Activated CD4-positive, CD25-positive, alpha-beta regulatory T cell treated with anti-CD3 and anti-CD28 coated beads, Interleukin-2, amount 50 U/mL, for 24 hours (primary cell): ENCODE measurements around the gene TLK2.
"Not testable (repeated sequence)": the region's sequence is repeated elsewhere in the genome, so short reads cannot be mapped to it uniquely, and the experiment has no call there.

Experiments
- ATAC-seq, 2 donors: fragments of 150-1000 bp; cut with Tn5 transposase; one replicate each; pipeline ENCODE4 v1.10.0; 2021; ENCODE audit warnings: mild to moderate bottlenecking in 1 of 2, moderate library complexity in 1 of 2

The TLK2 gene

DNA sequence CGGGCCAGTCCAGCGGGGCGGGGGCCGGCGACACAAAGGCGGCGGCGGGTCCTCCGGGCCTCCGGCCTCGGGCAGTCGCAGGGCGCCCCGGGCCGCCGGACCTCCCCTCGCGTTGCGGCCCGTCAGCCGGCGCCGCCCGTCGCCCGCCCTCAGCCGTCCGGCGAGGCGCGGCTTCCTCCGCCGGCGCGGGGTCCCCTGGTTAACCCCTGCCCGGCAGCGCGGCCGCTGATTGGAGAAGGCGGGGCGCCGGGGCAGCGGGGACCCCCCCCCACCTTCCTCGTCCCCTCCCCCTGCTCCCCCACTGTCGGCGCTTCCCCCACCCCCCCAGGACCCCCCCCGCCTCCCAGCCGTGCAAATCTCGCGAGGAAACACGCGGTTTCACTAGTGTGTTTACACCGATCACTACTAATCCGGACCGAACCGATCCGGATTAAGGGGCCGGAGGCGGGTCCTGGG is at the start of gene TLK2:
Gene TLK2, plus strand, starts transcription at position 402 of the 456 bp plus-strand sequence. CDS start 2,301 bp downstream, outside the sequence.
- peak; percentile 83 for ATAC-seq

DNA sequence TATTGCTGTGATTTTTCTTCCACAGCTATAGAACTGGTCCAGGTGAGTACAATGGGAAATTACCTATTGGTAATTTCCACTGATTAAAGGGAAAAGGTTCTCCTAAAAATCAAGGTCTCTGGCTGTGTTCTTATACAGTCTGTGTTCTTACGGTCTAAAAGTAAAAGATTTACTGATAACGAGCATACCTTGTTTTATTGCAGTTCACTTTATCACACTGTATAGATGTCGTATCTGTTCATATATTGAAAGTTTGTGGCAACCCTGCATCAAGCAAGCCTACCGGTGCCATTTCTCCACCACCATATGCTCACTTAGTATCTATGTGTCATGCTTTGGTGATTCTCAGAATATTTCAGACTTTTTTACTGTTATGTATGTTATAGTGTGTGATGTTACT is 43.4 kb upstream of the TLK2 start:
- not testable (repeated sequence) for ATAC-seq

GRCh38 chr17:62441181-62441580 is 37.4 kb upstream of the TLK2 start:
- ATAC-seq, result not testable (repeated sequence)

GRCh38 chr17:62444063-62444462 is 34.6 kb upstream of the TLK2 start:
- no peak for ATAC-seq

DNA sequence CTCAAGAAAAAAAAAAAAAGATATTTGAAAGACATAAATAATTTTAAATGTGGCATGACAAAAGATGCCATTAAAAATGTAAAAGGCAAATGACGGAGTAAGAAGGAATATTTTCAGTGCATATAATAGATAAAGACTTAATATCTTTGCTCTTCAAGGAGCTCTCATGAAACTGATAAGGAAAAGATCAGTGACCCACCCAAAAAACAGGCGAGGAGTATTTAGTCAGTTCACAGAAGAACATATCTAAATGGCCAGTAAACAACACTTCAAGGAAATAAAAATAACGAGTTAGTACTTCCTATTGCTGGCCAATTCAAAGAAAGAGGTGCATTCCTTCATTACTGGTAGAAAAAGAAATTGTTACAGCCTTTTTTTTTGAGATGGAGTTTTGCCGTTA is 32.8 kb upstream of the TLK2 start:
- not testable (repeated sequence) for ATAC-seq

GRCh38 chr17:62452195-62452594 is 26.4 kb upstream of the TLK2 start:
- ATAC-seq, result not testable (repeated sequence)

DNA sequence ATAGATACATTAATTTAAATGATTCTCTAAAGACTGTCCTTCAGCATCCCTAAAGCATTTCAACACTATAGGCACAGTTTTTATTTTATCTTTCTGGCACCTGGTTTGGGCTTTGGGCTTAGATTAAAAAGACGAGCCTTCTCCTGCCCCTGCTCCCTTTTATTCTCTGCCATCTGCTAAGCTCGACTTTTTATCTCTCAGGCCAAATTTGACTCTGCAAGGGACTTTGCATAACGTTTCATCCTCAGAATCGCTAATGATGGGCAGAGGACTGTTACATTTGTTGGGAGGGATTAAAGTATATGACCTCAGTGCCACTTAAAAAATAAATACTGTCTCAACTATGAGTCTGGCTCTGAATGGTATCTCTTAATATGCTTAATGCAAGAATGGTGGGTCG is 25.6 kb upstream of the TLK2 start:
- not testable (repeated sequence) for ATAC-seq

DNA sequence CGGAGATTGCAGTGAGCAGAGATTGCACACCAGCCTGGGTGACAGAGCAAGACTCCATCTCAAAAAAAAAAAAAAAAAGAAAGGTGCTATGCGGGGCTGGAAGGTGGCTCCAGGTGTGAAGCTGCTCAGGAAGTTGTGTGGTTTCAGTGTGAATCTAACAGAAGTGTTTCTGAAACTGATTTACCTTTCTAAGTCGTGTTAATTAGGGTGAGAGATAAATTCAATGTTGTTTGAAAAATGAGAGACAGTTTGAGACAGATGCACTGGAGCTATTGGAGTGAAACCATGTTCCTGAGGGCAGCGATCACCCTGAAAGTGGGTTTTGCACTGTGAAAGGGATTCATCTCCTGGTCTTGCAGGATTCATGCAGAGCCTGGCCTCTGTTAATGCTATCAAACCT is 25.0 kb upstream of the TLK2 start:
- ATAC-seq, result not testable (repeated sequence)

DNA sequence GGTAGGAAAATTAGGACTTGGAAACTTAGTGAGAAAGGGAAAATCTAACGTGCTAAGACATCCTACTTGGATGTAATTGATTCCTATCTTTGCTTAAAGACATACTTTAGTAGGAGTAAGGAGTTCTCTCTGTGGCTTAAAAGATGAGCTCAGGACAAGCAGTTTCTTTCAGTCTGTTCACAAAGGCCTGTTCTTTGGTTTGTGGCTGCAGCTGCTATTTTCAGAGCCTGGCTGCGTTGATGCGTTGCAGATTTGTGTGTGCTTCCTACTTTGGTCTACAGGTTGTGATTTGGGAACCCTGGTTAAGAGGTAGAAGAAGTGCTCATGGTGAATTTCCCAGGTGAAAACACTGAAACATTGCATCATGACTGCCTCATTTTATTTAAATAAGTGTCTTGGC is 24.5 kb upstream of the TLK2 start:
- ATAC-seq, result not testable (repeated sequence)

DNA sequence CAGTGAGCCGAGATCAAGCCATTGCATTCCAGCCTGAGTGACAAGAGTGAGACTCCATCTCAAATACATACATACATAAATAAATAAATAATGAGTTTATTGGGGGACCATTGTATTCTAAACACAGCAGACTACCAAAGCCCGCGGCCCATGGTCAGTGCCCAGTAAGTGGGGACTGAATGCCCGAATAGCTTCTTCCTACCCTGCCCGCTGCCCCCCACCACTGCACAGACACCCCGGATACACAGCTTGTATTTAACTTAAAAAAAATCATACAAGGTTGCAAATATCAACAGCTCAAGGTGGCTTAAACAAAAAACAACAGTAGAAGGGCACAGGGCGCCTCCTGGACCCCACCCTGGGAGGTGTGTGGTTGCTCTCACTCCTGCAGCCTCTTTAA is 22.6 kb upstream of the TLK2 start:
- ATAC-seq, result no peak

- not testable (repeated sequence) for ATAC-seq
These were observed 20.1 kb upstream of the TLK2 start for GRCh38 chr17:62458483-62458882.

DNA sequence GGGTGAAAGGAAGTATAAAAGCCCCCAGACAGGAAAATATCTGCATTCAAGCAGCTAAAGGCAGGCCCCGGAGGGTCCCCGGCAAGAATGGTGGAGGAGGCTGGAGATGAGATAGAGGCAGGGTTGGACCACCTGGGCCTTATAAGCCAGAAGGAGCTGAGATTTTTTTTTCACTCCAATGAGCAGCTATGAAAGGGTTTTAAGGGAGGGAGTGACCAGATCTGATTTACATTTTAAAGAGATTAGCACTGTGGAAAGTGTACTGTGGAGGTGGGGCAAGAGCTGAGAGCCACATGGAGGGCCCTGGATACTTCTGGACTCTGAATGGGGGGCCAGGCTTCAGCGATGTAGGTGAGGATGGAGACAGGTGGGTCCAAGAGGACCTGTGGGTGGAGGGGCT is 14.2 kb upstream of the TLK2 start:
- not testable (repeated sequence) for ATAC-seq

DNA sequence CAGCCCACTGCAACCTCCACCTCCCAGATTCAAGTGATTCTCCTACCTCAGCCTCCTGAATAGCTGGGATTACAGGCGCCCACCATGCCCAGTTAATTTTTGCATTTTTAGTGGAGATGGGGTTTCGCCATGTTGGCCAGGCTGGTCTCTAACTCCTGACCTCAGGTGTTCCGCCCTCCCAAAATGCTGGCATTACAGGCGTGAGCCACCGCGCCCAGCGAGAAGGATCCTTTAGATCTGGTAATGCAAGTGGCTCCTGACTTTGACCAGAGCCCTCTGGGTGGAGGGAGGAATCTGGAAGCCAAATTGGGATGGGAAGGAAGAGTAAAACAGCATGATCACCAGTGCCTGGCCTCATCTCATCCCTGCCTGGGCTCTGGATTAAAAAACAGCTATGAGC is 13.4 kb upstream of the TLK2 start:
- not testable (repeated sequence) for ATAC-seq

DNA sequence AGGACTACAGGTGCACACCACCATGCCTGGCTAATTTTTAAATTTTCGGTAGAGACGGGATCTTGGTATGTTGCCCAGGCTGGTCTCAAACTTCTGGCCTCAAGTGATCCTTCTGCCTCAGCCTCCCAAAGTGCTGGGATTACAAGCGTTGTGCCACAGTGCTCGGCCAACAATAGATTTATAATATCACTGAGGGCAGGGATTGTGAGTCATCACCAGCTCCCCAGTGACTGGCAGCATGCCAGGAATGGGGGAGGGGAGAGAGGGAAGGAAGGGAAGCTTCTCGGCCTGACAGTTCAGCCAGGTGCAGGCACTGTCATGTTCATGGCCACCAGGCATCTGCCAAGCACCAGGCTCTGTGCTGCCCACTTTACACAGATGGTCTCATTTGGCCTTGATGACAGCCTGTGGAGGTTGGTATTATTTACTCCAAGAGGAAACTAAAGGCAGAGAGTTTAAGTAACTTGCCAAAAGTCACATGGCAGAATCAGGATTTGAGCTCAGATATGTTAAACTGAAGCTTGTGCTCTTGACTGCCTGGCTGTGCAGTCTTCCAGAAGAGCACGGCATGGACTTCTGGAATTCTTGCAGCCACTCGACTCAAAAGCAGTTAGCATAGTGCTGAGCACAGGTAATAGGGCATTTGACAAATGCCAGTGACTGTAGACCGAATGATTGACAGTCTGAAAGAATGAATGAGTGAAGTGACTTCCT is 7.8 kb upstream of the TLK2 start:
- ATAC-seq, result peak; percentile 32 to 49

GRCh38 chr17:62471380-62471880 is 7.2 kb upstream of the TLK2 start:
- ATAC-seq, result not testable (repeated sequence)

- not testable (repeated sequence) for ATAC-seq
These were observed 5.3 kb upstream of the TLK2 start for GRCh38 chr17:62473030-62473982.

- ATAC-seq, result not testable (repeated sequence)
These were observed 1.5 kb upstream of the TLK2 start for GRCh38 chr17:62477111-62477510.

GRCh38 chr17:62477718-62478408 is 762 bp upstream of the TLK2 start:
- peak; percentile 25 to 31 for ATAC-seq

- ATAC-seq, result peak; percentile 31 to 32
These were observed 434 bp downstream of the TLK2 start for GRCh38 chr17:62478880-62479638.

- ATAC-seq, result not testable (repeated sequence)
These were observed 1.1 kb downstream of the TLK2 start for GRCh38 chr17:62479639-62480258.

DNA sequence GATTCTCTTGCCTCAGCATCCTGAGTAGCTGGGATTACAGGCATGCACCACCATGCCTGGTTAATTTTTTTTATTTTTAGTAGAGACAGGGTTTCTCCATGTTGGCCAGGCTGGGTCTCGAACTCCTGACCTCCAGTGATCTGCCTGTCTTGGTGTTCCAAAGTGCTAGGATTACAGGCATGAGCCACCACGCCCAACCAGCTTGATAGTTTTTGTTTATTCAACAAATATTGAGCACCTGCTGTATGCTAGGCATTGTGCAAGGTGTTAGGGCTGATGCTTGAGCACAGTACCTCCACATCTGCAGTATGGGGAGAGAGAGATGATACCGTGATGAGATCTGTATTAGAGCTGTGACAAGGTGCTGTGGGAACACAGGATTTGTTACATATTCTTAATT is 3.9 kb downstream of the TLK2 start:
- not testable (repeated sequence) for ATAC-seq
